Neutrophil (primary cell): ENCODE data around the gene ITGB3BP.
A peak's percentile ranks its signal among the peaks of the same experiment; 100 is the strongest.
"Not testable (repeated sequence)": the region's sequence is repeated elsewhere in the genome, so short reads cannot be mapped to it uniquely, and the experiment has no call there.

ENCODE experiments used
- H3K27ac ChIP-seq: fragments of 200-600 bp; sonication (generic); 2 replicates; pipeline ENCODE4 v1.5.1; 2016; ENCODE audit warnings: mild to moderate bottlenecking, moderate library complexity
- H3K27me3 ChIP-seq: fragments of 200-600 bp; sonication (generic); 2 replicates; pipeline ENCODE4 v1.6.0; 2016; ENCODE audit warnings: mild to moderate bottlenecking
- H3K36me3 ChIP-seq: fragments of 200-600 bp; sonication (generic); 2 replicates; pipeline ENCODE4 v1.5.1; 2017
- H3K4me1 ChIP-seq, 2 experiments: fragments of 200-600 bp in 1 of 2; sonication (generic) in 1 of 2; 1 replicate in 1 of 2; 2 replicates in 1 of 2; pipeline versions ENCODE4 v1.5.1 to v1.6.1; 2013 to 2016; ENCODE audit warnings: low read depth in 1 of 2, low read length in 1 of 2, mild to moderate bottlenecking in 1 of 2, moderate library complexity in 1 of 2; ENCODE audit not compliant: control insufficient read depth in 1 of 2, insufficient read depth in 1 of 2
- H3K4me3 ChIP-seq, 2 experiments: fragments of 200-600 bp in 1 of 2; sonication (generic) in 1 of 2; 1 replicate in 1 of 2; 2 replicates in 1 of 2; pipeline ENCODE4 v1.5.1; 2013 to 2016; ENCODE audit warnings: low read depth in 1 of 2, low read length in 1 of 2, mild to moderate bottlenecking in 1 of 2, moderate library complexity in 1 of 2
- H3K9me3 ChIP-seq: fragments of 200-600 bp; sonication (generic); 2 replicates; pipeline ENCODE4 v1.5.1; 2016
- TF ChIP-seq, protein P1 (sequence below): fragments of 200-600 bp; sonication (generic); IDR thresholded peaks from 2 replicates; pipeline ENCODE4 v1.5.1; 2016; ENCODE audit warnings: antibody characterized with exemption

Gene ITGB3BP, protein sequence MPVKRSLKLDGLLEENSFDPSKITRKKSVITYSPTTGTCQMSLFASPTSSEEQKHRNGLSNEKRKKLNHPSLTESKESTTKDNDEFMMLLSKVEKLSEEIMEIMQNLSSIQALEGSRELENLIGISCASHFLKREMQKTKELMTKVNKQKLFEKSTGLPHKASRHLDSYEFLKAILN

DNA sequence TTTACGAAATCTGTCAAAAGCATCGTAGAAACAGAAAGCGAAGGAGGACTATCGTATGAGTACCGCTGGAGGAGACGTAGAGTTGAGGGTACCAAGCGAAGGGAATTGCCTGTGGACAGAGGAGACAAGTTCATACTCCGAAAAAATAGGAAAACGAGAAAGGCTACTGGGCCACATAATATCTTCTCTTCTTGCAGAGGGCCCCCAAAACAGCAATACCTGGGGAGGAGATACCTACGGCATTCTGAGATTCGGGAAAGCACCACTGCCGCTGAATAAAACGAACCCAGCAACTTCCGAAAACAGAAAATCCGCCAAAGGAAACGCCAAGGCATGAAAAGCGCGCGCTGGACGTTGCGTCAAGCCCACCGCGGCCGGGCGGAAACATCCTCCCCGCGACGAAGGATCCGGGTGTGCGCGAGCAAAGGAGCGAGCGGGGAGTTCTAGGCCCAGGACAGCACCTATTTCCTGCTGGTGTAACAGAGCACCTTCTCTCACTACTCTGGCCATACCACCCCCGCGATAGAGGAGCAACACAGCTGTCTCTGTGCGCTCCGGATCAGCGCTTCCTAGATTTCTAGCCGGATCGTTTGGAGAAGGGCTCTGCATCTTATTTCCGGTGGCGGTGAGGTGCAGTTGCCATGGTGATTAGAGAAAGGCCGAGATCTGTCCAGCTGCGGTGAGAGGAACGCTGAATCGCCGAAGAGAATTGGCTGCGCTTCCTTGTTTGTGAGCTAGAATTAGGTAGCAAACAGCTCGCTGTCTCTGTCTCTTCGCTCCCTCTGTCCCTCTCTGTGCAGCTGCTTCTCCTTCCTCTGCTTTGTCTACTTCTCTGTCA, at the start of gene ITGB3BP, which contains the start of gene EFCAB7:
TSS of gene ITGB3BP (minus strand) at position 335 of the 838 bp plus-strand sequence. CDS start at position 243, 92 bp downstream.
TSS of gene EFCAB7 (plus strand) at position 635 of the 838 bp plus-strand sequence. CDS start 2,048 bp downstream, outside the sequence.
- Histone ChIP-seq H3K27me3 (no peaks in the 10 kb centered on the region), H3K4me3 (peak within 1 kb of the TSS; percentile 70 to 78), H3K4me1 (peaks cover 15 to 18% of the 10 kb centered on the region in 2 experiments), H3K36me3 (no peaks in the 10 kb centered on the region), H3K9me3 (no peaks in the 10 kb centered on the region), H3K27ac (peak within 1 kb of the TSS; percentile 92)
- TF ChIP-seq, protein P1, sequence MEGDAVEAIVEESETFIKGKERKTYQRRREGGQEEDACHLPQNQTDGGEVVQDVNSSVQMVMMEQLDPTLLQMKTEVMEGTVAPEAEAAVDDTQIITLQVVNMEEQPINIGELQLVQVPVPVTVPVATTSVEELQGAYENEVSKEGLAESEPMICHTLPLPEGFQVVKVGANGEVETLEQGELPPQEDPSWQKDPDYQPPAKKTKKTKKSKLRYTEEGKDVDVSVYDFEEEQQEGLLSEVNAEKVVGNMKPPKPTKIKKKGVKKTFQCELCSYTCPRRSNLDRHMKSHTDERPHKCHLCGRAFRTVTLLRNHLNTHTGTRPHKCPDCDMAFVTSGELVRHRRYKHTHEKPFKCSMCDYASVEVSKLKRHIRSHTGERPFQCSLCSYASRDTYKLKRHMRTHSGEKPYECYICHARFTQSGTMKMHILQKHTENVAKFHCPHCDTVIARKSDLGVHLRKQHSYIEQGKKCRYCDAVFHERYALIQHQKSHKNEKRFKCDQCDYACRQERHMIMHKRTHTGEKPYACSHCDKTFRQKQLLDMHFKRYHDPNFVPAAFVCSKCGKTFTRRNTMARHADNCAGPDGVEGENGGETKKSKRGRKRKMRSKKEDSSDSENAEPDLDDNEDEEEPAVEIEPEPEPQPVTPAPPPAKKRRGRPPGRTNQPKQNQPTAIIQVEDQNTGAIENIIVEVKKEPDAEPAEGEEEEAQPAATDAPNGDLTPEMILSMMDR: no peak

DNA sequence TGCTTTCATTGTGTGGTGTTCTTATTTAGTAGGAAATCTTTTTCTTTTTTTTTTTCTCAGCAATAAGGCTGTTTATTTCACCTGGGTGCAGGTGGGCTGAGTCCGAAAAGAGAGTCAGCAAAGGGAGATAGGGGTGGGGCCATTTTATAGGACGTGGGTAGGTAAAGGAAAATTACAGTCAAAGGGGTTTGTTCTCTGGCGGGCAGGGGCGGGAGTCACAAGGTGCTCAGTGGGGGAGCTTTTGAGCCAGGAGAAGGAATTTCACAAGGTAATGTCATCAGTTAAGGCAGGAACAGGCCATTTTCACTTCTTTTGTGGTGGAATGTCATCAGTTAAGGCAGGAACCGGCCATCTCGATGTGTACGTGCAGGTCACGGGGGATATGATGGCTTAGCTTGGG, 49.7 kb upstream of the ITGB3BP start:
- H3K4me1 ChIP-seq, H3K27ac ChIP-seq, H3K27me3 ChIP-seq, H3K4me3 ChIP-seq, H3K36me3 ChIP-seq, H3K9me3 ChIP-seq: not testable (repeated sequence)

DNA sequence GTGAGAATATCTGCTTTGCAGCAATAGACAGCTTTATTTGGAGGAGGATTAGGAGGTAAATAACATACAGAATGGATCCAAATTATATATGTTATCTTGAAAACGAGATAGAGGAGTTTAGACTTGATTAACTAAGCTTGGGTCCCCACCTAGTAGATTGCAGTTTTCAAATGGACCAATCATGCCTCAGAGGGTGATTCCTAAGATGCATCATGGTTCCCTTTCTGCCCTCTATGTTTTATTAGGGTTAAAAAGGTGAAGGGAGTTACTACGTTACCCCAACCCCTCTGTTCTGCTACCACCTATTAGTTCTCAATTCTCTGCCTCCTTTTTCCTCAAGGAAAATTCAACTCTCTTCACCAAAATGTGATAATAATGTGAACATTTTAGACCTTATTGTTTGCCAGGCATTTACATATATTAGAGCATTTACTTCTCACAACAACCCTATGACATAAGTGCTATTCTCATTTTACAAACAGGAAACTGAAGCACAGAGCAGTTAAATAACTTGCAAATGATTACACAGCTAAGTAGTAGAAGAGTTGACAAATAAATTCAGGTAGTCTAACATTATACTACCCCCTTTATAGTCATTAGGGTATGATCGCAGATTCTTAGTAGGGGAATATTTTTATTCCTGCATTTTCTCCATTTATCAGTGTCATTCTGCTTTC, 46.8 kb upstream of the ITGB3BP start:
- no peak overlapping the region for H3K4me3 ChIP-seq
- H3K36me3 ChIP-seq: no peaks in the 10 kb centered on the region
- H3K9me3 ChIP-seq: no peaks in the 10 kb centered on the region
- no peaks in the 10 kb centered on the region for H3K27me3 ChIP-seq
- H3K27ac ChIP-seq: no peak overlapping the region
- H3K4me1 ChIP-seq: no peaks in the 10 kb centered on the region
- TF ChIP-seq, protein P1: no peak

DNA sequence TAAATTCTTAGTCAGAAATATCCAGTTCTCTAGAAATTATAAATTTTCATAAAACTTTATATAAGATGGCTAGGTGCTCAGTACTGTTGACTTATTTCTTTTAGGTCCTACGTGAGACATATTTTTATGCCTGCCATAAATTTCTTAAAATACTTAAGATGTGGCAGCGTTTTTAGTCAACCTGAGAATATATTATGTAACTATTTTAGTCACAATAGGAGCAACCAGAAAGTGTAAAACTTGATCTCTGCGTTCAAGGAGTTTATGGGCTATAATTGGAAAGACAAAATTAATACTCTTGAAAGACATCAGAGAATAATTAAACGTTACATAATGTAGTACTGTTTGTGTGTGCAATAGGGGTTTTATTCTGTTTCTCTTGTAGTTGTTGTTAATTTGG, 46.0 kb upstream of the ITGB3BP start:
- TF ChIP-seq, protein P1: no peak
- Histone ChIP-seq H3K36me3 (no peaks in the 10 kb centered on the region), H3K27ac (no peak overlapping the region), H3K4me3 (no peak overlapping the region), H3K27me3 (no peaks in the 10 kb centered on the region), H3K9me3 (no peaks in the 10 kb centered on the region), H3K4me1 (no peaks in the 10 kb centered on the region)

DNA sequence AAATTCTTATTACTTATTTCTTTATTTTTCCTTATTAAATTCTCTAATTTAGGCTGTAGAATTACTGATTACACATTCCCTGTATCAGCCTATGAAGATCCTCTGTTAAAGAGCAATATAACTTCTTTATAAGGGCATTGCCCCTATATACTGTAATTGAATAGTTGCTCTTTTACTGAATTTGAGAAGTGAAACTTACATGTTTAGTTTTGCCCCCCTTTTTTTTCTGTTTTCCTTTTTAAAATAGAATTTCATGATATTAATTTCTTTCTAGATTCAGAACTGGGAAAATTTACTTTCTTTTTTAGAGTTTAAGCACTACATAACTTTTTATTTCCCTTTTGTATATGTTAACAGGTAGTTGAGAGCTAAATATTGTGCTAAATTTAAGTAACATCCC, 40.7 kb upstream of the ITGB3BP start:
- Histone ChIP-seq H3K4me3 (no peak overlapping the region), H3K27ac (no peak overlapping the region), H3K9me3 (no peaks in the 10 kb centered on the region), H3K4me1 (no peaks in the 10 kb centered on the region), H3K36me3 (no peaks in the 10 kb centered on the region), H3K27me3 (no peaks in the 10 kb centered on the region)
- TF ChIP-seq, protein P1: no peak
